SK-N-SH treated with all-trans-retinoic acid at 6 μM for 48 hours (cell line): ENCODE results near the gene GARNL3.

Source experiments
- ATAC-seq: fragments of 200-7000 bp; cut with Tn5 transposase; 3 replicates; pipeline ENCODE4 v1.9.1; 2020; ENCODE audit warnings: mild to moderate bottlenecking, moderate library complexity
- ARNTL ChIP-seq: fragments of 450-650 bp; formaldehyde crosslinking; IDR thresholded peaks from 2 replicates; pipeline ENCODE4 v1.5.0; 2020; ENCODE audit warnings: low read depth, mild to moderate bottlenecking, moderate library complexity, borderline replicate concordance
- BACH2 ChIP-seq: fragments of 250-450 bp; sonication (Bioruptor Pico); IDR thresholded peaks from 2 replicates; pipeline ENCODE4 v1.9.0; 2021; ENCODE audit warnings: mild to moderate bottlenecking, borderline replicate concordance
- ESRRG ChIP-seq: fragments of 250-450 bp; sonication (Bioruptor Pico); IDR thresholded peaks from 2 replicates; pipeline ENCODE4 v1.6.1; 2021; ENCODE audit warnings: mild to moderate bottlenecking
- GLIS3 ChIP-seq: fragments of 250-450 bp; sonication (Bioruptor Pico); IDR thresholded peaks from 2 replicates; pipeline ENCODE4 v1.5.0; 2020; ENCODE audit warnings: mild to moderate bottlenecking, moderate library complexity
- ISL1 ChIP-seq: fragments of 250-450 bp; sonication (Bioruptor Pico); IDR thresholded peaks from 2 replicates; pipeline ENCODE4 v2.1.2; 2022; ENCODE audit warnings: mild to moderate bottlenecking, moderate library complexity
- OSR1 ChIP-seq: fragments of 250-450 bp; sonication (Bioruptor Pico); IDR thresholded peaks from 2 replicates; pipeline ENCODE4 v1.8.0; 2022; ENCODE audit warnings: moderate library complexity, mild to moderate bottlenecking, inconsistent platforms
- PATZ1 ChIP-seq: fragments of 250-450 bp; sonication (Bioruptor Pico); IDR thresholded peaks from 2 replicates; pipeline ENCODE4 v1.8.0; 2020; ENCODE audit warnings: mild to moderate bottlenecking, moderate library complexity, borderline replicate concordance
- POU6F1 ChIP-seq: fragments of 250-450 bp; sonication (Bioruptor Pico); IDR thresholded peaks from 2 replicates; pipeline ENCODE4 v1.8.0; 2021; ENCODE audit warnings: low read depth, mild to moderate bottlenecking, moderate library complexity, borderline replicate concordance
- PPARA ChIP-seq: fragments of 250-450 bp; sonication (Bioruptor Pico); IDR thresholded peaks from 2 replicates; pipeline ENCODE4 v1.5.0; 2020; ENCODE audit warnings: mild to moderate bottlenecking, borderline replicate concordance
- RARB ChIP-seq: fragments of 250-450 bp; sonication (Bioruptor Pico); IDR thresholded peaks from 2 replicates; pipeline ENCODE4 v1.8.0; 2021; ENCODE audit warnings: mild to moderate bottlenecking, moderate library complexity
- SNAI2 ChIP-seq: fragments of 250-450 bp; sonication (Bioruptor Pico); IDR thresholded peaks from 2 replicates; pipeline ENCODE4 v1.5.0; 2020; ENCODE audit warnings: mild to moderate bottlenecking, moderate library complexity
- TCF4 ChIP-seq: fragments of 250-450 bp; sonication (Bioruptor Pico); IDR thresholded peaks from 2 replicates; pipeline ENCODE4 v1.8.0; 2021; ENCODE audit warnings: mild to moderate bottlenecking, moderate library complexity, borderline replicate concordance
- TOX ChIP-seq: fragments of 250-450 bp; sonication (Bioruptor Pico); IDR thresholded peaks from 2 replicates; pipeline ENCODE4 v1.8.0; 2021; ENCODE audit warnings: mild to moderate bottlenecking, moderate library complexity, borderline replicate concordance
- TSHZ2 ChIP-seq: fragments of 250-450 bp; sonication (Bioruptor Pico); IDR thresholded peaks from 2 replicates; pipeline ENCODE4 v1.5.0; 2020; ENCODE audit warnings: mild to moderate bottlenecking, moderate library complexity
- ZC3H10 ChIP-seq: fragments of 250-450 bp; sonication (Bioruptor Pico); IDR thresholded peaks from 2 replicates; pipeline ENCODE4 v1.5.1; 2021; ENCODE audit warnings: mild to moderate bottlenecking, moderate library complexity
- ZFP3 ChIP-seq: fragments of 250-450 bp; sonication (Bioruptor Pico); IDR thresholded peaks from 2 replicates; pipeline ENCODE4 v1.5.0; 2020; ENCODE audit warnings: mild to moderate bottlenecking, moderate library complexity
- ZFP30 ChIP-seq: fragments of 450-650 bp; formaldehyde crosslinking; IDR thresholded peaks from 2 replicates; pipeline ENCODE4 v1.5.0; 2022; ENCODE audit warnings: mild to moderate bottlenecking, moderate library complexity
- ZNF565 ChIP-seq: fragments of 450-650 bp; formaldehyde crosslinking; conservative IDR thresholded peaks from 2 replicates; pipeline ENCODE4 v1.5.0; 2020; ENCODE audit warnings: low read depth, mild to moderate bottlenecking, moderate library complexity
- ZNF70 ChIP-seq: fragments of 450-650 bp; formaldehyde crosslinking; IDR thresholded peaks from 2 replicates; pipeline ENCODE4 v1.5.0; 2020; ENCODE audit warnings: mild to moderate bottlenecking, moderate library complexity
- ZNF8 ChIP-seq: fragments of 450-650 bp; formaldehyde crosslinking; IDR thresholded peaks from 2 replicates; pipeline ENCODE4 v1.5.0; 2020; ENCODE audit warnings: mild to moderate bottlenecking, moderate library complexity

GARNL3 gene

GRCh38 chr9:127252410-127253318 lies 11.9 kb upstream of the GARNL3 start:
- TF ChIP-seq ARNTL (no peak), ZNF565 (CRISPR knock-in tag) (no peak), TCF4 (CRISPR knock-in tag) (no peak), PATZ1 (CRISPR knock-in tag) (no peak), ZNF8 (no peak), ZC3H10 (CRISPR knock-in tag) (no peak), ESRRG (no peak), TOX (no peak), BACH2 (CRISPR knock-in tag) (no peak), ZNF70 (CRISPR knock-in tag) (no peak)
- ATAC-seq = no peak

- ATAC-seq = no peak
- no peak for TF ChIP-seq ZNF565 (CRISPR knock-in tag)
- TF ChIP-seq ESRRG = no peak
- no peak for TF ChIP-seq ZC3H10 (CRISPR knock-in tag)
- TF ChIP-seq OSR1 = no peak
- no peak for TF ChIP-seq ZFP30 (CRISPR knock-in tag)
- TF ChIP-seq PATZ1 (CRISPR knock-in tag) = no peak
- no peak for TF ChIP-seq TCF4 (CRISPR knock-in tag)
- TF ChIP-seq ZFP3 (CRISPR knock-in tag) = no peak
- TF ChIP-seq ZNF70 (CRISPR knock-in tag) = no peak
- no peak for TF ChIP-seq RARB (CRISPR knock-in tag)
Measured at GRCh38 chr9:127253446-127253845, 11.1 kb upstream of the GARNL3 start.

- TF ChIP-seq ZNF565 (CRISPR knock-in tag) (no peak), PPARA (CRISPR knock-in tag) (no peak), POU6F1 (CRISPR knock-in tag) (no peak), PATZ1 (CRISPR knock-in tag) (no peak), TSHZ2 (CRISPR knock-in tag) (no peak), ARNTL (no peak), TCF4 (CRISPR knock-in tag) (no peak), GLIS3 (CRISPR knock-in tag) (no peak), OSR1 (no peak), SNAI2 (CRISPR knock-in tag) (no peak), ISL1 (CRISPR knock-in tag) (no peak), ZFP30 (CRISPR knock-in tag) (no peak)
- ATAC-seq = no peak
Measured at GRCh38 chr9:127255692-127256091, 8.9 kb upstream of the GARNL3 start.
